Small intestine (tissue), 7 donors: ENCODE data around the gene TAF3. TPM values are rescaled to one million over a fixed set of nuclear protein-coding genes. Genes with fewer than 3 reads are reported as not detected.

Source experiments
- DNase-seq, 2 donors: peaks; one replicate each; pipeline versions ENCODE4 v3.0.0 to v3.0.0-alpha.2; 2013
- FAIRE-seq: peaks from 2 replicates; lab custom pipeline; 2012; peaks lifted over from hg19 to GRCh38; lab: Jason Lieb, UNC
- H3K27ac ChIP-seq, 3 donors: one replicate each; pipeline ENCODE4 v1.5.1; 2013; ENCODE audit warnings: low read length in 2 of 3, mild to moderate bottlenecking in 2 of 3, control low read depth in 1 of 3, inconsistent platforms in 1 of 3, low read depth in 1 of 3, moderate library complexity in 1 of 3
- H3K27me3 ChIP-seq, 3 donors: one replicate each; pipeline ENCODE4 v1.6.1; 2013; ENCODE audit warnings: low read length in 3 of 3, inconsistent platforms in 1 of 3; ENCODE audit not compliant: control insufficient read depth in 3 of 3, insufficient read depth in 3 of 3
- H3K36me3 ChIP-seq, 3 donors: one replicate each; pipeline ENCODE4 v1.6.1; 2013; ENCODE audit warnings: low read length in 3 of 3, inconsistent platforms in 1 of 3, low read depth in 1 of 3, mild to moderate bottlenecking in 1 of 3, moderate library complexity in 1 of 3; ENCODE audit not compliant: control insufficient read depth in 3 of 3, insufficient read depth in 2 of 3
- H3K4me1 ChIP-seq, 3 donors: one replicate each; pipeline ENCODE4 v1.6.1; 2013; ENCODE audit warnings: low read length in 2 of 3, inconsistent platforms in 1 of 3, low read depth in 1 of 3, mild to moderate bottlenecking in 1 of 3, moderate library complexity in 1 of 3; ENCODE audit not compliant: control insufficient read depth in 3 of 3, insufficient read depth in 2 of 3
- H3K4me3 ChIP-seq, 3 donors: one replicate each; pipeline ENCODE4 v1.5.1; 2013; ENCODE audit warnings: low read length in 3 of 3, control low read depth in 1 of 3, inconsistent platforms in 1 of 3, low read depth in 1 of 3, mild to moderate bottlenecking in 1 of 3, moderate library complexity in 1 of 3
- H3K9me3 ChIP-seq, 2 donors: one replicate each; pipeline ENCODE4 v1.6.1; 2013; ENCODE audit warnings: low read depth in 1 of 2, low read length in 1 of 2; ENCODE audit not compliant: control insufficient read depth in 2 of 2, insufficient read depth in 1 of 2
- WGBS, 3 donors: extraction: QIAGEN DNeasy Blood & Tissue Kit; methylation state at CpG; one replicate each; pipeline ENCODE4 v1.1.7; 2013; 5-methylcytosine and 5-hydroxymethylcytosine counted together
- polyA plus RNA-seq, 4 donors: library from polyadenylated mRNA; stranded (reverse) in 3 of 4; unstranded in 1 of 4; fragments of 200-250 nt in 3 of 4; fragments of 120-200 nt in 1 of 4; gene quantifications; one replicate each; pipeline versions ENCODE4 v1.2.1 to v1.2.3, GENCODE V29; 2013
- donor health status: healthy with polysubstance abuse.
- donor health status: control.
- donor health status: control.
- donor health status: Bipolar disorder and iron deficiency.
- donor health status: healthy.

TAF3 gene
- polyA plus RNA-seq, 4 donors = 3.4 to 5.4 (median 4.5) TPM

DNA sequence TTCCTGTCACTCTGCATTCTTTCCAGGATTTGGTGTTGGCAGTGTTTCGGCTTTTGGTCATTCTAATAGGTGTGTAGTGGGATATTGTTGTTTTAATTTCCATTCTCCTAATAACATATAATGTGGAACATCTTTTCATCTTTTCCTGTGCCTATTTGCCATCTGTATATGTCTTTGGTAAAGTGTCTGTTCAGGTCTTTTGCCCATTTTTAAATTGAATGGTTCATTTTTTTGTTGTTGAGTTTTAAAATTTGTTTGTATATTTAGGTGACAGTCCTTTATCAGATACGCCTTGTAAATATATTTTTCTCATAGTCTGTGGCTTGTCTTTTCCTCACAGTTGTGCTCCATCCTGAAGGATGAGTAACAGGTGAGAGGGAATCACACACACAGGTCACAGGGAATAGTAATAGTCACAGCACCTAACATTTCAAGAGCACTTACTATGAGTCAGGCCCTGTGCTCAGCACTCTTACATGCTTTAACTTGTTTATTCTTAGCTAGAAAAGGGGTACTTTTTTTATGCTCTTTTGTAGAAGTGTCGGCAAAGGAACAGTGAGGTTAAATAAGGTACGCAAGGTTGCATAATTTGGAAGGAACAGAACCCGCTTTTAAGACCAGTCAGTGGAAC is 119.1 kb downstream of the TAF3 start:
- H3K27me3 ChIP-seq = no peaks in the 10 kb centered on the region
- peaks cover 0 to 5% of the 10 kb centered on the region in 2 donors for H3K9me3 ChIP-seq
- DNase-seq (no peak), FAIRE-seq (no peak)
- no peaks in the 10 kb centered on the region for H3K36me3 ChIP-seq
- no peaks in the 10 kb centered on the region for H3K4me1 ChIP-seq
- 97 to 99% (median 98%) methylated on average over 5 of the region's 5 CpGs for WGBS, 3 donors
- no peak overlapping the region for H3K4me3 ChIP-seq
- H3K27ac ChIP-seq = no peak overlapping the region

- no peak for FAIRE-seq
- 90 to 92% (median 90%) methylated on average over 6 of the region's 6 CpGs for WGBS, 3 donors
These were observed 123.3 kb downstream of the TAF3 start for GRCh38 chr10:7941576-7941975.

DNA sequence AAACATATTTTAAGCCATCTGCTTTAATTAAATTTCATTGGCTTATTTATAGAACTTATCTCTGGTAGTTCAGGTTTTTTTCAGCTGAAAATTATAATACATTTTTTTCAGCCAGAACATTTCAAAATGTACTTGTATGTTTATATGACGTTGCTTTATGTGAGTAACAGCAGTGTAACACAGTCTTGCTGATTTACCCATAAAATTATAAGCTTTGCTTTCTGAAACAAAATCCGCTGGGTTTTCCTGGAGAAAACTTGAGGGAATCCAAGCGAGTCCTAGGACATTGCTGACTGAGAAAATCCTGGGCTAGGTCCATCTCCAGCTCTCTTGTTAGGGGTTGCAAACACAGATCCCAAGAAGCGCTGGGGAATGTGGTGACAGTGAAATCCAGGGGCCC is 124.0 kb downstream of the TAF3 start:
- no peak overlapping the region for H3K4me3 ChIP-seq
- 84 to 95% (median 94%) methylated on average over 4 of the region's 4 CpGs for WGBS, 3 donors
- DNase-seq (no peak), FAIRE-seq (no peak)
- H3K36me3 ChIP-seq = no peaks in the 10 kb centered on the region
- no peak overlapping the region for H3K27ac ChIP-seq
- H3K27me3 ChIP-seq = no peaks in the 10 kb centered on the region
- H3K4me1 ChIP-seq = no peaks in the 10 kb centered on the region
- H3K9me3 ChIP-seq = peaks cover 0 to 5% of the 10 kb centered on the region in 2 donors

More at GRCh38 chr10:7941576-7941975, 123.3 kb downstream of the TAF3 start:
- Histone ChIP-seq H3K27ac (no peak overlapping the region), H3K4me1 (no peaks in the 10 kb centered on the region), H3K36me3 (no peaks in the 10 kb centered on the region), H3K9me3 (peaks cover 0 to 5% of the 10 kb centered on the region in 2 donors), H3K27me3 (no peaks in the 10 kb centered on the region), H3K4me3 (no peak overlapping the region)
- no peak for DNase-seq

GRCh38 chr10:7942859-7943258 is 124.6 kb downstream of the TAF3 start:
- 91 to 97% (median 95%) methylated on average over 11 of the region's 11 CpGs for WGBS, 3 donors
- FAIRE-seq = no peak
- H3K4me1 ChIP-seq = no peaks in the 10 kb centered on the region
- peaks cover 0 to 5% of the 10 kb centered on the region in 2 donors for H3K9me3 ChIP-seq
- H3K27me3 ChIP-seq = no peaks in the 10 kb centered on the region
- no peak for DNase-seq
- no peak overlapping the region for H3K4me3 ChIP-seq
- H3K27ac ChIP-seq = no peak overlapping the region
- no peaks in the 10 kb centered on the region for H3K36me3 ChIP-seq

GRCh38 chr10:7944215-7944480 is 125.8 kb downstream of the TAF3 start:
- FAIRE-seq = no peak
- 77 to 83% (median 79%) methylated on average over 2 of the region's 2 CpGs for WGBS, 3 donors
- H3K4me1 ChIP-seq = no peaks in the 10 kb centered on the region
- H3K36me3 ChIP-seq = no peaks in the 10 kb centered on the region
- no peak overlapping the region for H3K4me3 ChIP-seq
- H3K9me3 ChIP-seq = peaks cover 0 to 4% of the 10 kb centered on the region in 2 donors
- H3K27me3 ChIP-seq = no peaks in the 10 kb centered on the region
- no peak overlapping the region for H3K27ac ChIP-seq
- DNase-seq = no peak

- DNase-seq (no peak), FAIRE-seq (no peak)
- H3K4me3 ChIP-seq = no peak overlapping the region
- H3K4me1 ChIP-seq = no peaks in the 10 kb centered on the region
- no peaks in the 10 kb centered on the region for H3K9me3 ChIP-seq
- H3K36me3 ChIP-seq = no peaks in the 10 kb centered on the region
- H3K27me3 ChIP-seq = no peaks in the 10 kb centered on the region
- H3K27ac ChIP-seq = no peak overlapping the region
These were observed 126.2 kb downstream of the TAF3 start for GRCh38 chr10:7944537-7944936.

GRCh38 chr10:7945034-7945433 is 126.7 kb downstream of the TAF3 start:
- Histone ChIP-seq H3K9me3 (no peaks in the 10 kb centered on the region), H3K27ac (no peak overlapping the region), H3K4me3 (no peak overlapping the region), H3K4me1 (no peaks in the 10 kb centered on the region), H3K36me3 (no peaks in the 10 kb centered on the region), H3K27me3 (no peaks in the 10 kb centered on the region)
- DNase-seq = no peak
- FAIRE-seq = no peak
- WGBS, 3 donors = 94 to 98% (median 95%) methylated on average over 2 of the region's 2 CpGs

GRCh38 chr10:7945469-7946187 is 127.3 kb downstream of the TAF3 start:
- DNase-seq (no peak), FAIRE-seq (no peak)
- WGBS, 3 donors = 91 to 94% (median 92%) methylated on average over 11 of the region's 11 CpGs
- Histone ChIP-seq H3K27me3 (no peaks in the 10 kb centered on the region), H3K9me3 (no peaks in the 10 kb centered on the region), H3K4me3 (no peak overlapping the region), H3K4me1 (no peaks in the 10 kb centered on the region), H3K27ac (no peak overlapping the region), H3K36me3 (no peaks in the 10 kb centered on the region)
